HG03442 (cell line): ENCODE results near the gene ERC2.

Experiments
- ATAC-seq: cut with Tn5 transposase; IDR thresholded peaks from one replicate; pipeline ENCODE4 v1.9.1; 2021; ENCODE audit warnings: mild to moderate bottlenecking, moderate library complexity; ENCODE audit not compliant: unreplicated experiment

Gene ERC2

DNA sequence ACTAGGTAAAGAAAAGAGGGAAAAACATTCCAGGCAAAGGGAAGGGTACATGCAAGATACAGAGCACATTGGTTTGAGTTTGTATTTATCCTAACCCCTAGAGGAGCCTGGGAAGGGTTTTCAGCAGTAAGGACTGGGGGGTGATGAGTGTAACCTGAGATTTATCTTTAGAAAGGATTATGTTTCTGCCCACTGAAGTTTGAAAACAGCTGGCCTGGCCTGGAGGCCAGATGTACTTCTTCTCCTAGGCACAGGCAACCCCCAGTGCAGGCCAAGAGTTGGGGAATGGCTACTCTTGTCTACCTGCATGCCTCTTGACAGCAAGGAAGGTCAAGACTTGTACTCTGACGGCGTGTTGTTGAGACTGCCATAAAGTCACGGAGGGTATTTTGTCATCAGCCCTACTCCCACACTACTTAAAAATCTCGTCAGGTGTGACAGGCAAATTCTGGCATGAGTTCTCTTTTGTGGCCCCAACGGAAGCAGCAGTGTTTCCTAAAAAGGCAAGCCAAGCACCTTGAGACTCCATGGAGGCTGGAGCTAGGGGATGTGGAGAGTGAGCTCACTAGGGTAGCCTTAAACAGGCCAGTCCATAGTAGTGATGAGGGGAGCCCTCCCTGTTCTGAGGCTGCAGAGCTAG lies 739.7 kb downstream of the ERC2 start:
- ATAC-seq, result no peak

DNA sequence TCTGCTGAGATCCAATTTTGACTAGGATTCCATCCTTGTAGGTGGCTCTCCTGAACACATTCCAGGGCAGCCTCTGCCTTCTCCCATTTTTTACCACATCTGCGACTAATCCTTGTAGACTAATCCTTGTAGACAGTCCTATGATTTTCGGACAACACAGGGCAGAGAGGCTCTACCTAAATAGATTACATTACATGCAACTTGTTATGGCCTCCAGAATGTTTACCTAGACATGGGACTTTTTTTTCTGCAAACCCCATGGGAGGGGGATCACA lies 741.8 kb downstream of the ERC2 start:
- ATAC-seq, result no peak

DNA sequence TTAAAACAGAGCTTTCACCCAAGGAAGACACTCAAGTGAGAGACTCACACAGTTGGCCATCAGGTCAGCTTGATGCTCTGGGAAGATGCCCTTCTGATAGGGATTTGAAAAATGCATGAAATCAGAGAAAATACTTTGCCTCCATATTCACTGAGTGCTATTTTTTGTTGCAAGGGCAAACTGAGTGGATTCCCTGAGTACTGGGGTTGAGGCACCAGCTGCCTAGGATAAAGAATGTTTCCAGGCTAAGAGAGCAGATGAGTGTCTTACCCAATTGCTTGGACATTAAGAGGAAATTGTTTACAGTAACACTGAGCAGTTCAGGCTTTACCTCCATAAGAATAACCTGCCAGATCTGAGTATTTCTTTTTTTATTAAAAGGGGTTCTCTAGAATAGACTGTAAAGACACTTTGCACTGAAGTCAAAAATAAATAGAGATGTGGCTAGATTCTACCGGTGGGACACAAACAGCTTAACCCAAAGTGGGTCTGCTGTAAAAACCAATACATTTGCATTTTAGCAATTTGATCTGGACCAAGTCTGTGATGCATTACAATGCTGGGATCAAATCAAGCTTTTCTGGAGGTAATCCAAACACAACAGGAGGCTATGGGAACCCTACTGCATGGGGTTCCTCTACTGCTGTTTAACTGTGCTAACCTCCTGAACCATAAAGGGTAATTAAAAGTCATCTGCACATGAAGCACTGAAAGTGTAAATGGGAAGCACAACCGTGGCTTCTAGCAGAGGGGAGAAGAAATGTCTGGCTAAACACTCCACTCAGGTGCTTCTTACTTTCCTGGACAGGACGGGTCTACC lies 742.4 kb downstream of the ERC2 start:
- ATAC-seq, result no peak

DNA sequence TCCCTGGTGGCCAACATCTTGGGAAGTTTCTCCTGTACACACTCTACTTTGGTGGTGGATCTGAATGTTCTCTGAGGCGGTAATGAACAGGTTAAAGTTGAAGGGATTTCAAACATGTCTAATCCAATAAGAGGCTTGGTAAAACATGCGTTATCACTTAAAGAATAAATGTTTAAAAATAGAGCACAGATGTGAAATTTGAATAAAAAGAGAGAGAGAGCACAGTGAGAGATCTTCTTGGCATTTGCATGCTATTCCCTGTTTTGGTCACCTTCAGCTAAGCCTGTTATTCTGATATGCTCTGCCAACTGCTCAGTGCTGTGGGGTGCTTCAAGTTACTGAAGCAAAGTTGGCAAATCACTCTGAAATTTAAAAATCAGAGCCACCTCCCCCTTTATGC lies 743.4 kb downstream of the ERC2 start:
- ATAC-seq, result peak; percentile 79

DNA sequence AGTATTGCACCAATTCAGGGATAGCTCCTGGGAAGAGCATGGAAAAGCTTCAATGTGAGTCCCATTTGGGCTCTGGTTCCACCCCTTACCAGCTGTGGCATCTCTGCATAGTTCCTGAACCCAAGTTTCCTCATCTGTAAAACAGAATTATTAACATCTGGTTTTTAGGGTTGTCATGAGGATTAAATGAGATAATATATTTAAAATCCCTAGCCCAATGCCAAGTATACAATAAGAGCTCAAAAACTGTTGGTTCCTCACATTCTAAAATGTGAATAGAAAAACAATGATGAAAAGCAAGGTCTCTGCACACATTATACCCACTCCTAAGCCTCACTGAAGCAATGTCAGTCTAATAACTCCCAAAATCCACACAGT lies 743.9 kb downstream of the ERC2 start:
- ATAC-seq, result no peak

DNA sequence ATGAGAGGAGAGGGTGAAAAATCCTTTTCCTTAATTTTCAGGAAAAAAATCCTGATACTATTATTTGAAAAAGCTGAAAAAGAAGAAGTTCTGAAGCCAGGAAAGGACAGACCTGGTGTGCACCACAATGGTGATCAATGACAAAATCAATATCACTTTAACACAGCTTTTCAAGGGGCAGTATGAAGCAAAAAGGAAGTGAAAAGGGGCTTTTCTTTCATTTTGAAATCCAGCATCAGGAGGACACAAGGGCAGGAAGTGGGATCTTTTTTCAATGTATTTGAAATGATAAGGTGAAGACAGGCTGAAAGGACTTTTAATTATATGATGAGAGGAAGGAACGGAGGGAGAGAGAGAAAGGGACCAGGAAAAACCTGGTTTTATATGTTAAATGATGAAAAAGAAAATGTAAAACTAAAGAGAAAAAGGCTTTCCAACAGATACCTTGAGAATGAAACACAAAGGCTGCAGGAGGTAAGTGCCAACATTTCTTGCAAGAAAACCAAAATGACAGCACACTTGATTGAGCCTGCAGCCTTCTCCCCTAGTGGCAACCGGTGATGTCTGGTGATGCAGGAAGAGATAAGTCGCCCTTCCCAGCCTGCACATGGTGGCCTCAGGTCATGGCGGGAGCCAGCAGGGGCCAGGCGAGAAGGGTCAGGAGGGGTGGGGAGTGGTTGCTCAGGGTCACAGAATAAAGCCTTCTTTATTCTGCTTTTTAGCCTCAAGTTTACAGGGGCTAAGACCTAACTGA lies 744.4 kb downstream of the ERC2 start:
- no peak for ATAC-seq

DNA sequence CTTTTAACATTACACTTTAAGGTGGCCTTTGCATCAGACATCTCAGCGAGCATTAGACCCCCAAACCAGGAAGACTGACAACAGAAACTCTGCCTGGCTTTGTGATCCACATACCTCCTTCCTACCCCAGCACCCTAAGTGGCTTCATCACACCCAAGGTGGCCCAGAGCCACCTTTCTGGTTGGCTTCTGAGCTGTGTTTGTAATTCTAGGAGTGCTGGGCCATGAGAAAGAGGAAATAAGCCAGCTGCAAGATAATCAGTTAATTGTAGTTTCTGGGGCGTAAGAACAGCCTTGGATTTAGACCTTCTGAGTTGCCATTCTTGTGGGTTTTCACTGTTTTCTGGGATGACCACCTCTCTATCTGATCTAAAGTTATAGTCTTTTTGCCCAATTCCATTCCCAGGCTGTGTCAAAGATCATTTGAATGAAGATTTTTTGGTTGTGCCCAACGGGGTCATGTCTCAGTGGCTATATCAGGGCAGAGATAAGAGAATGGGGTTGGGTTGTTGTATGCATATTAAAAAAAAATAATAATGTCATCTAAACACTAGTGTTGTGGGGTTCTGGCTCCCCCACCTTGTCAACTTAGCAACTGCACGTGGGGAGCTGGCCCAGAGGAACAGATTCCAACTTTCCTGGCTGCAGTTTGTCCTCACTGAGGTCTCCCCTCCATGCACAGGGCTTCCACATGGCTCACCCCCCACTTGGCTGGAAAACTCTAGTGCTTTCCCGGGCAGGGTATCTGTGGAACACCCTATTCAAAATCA lies 746.4 kb downstream of the ERC2 start:
- ATAC-seq, result no peak

DNA sequence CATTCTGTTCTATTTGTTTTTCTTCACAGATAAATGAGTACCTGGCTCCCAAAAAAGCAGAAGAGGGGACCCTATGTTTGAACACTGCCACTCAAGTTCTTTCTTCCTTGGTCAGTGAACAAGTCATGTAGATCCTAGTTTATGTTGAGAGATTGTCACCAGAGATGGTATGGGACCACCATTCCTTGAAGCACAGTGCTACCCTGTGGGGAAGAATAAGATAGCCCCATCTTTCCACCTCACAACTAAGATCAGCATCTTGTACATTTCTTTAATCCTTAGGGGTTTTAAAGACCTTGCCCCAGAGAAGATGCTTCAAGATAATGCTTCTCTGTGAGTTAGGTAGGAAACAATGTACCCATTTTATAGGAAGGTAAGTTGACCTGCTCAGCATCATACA lies 747.7 kb downstream of the ERC2 start:
- no peak for ATAC-seq

DNA sequence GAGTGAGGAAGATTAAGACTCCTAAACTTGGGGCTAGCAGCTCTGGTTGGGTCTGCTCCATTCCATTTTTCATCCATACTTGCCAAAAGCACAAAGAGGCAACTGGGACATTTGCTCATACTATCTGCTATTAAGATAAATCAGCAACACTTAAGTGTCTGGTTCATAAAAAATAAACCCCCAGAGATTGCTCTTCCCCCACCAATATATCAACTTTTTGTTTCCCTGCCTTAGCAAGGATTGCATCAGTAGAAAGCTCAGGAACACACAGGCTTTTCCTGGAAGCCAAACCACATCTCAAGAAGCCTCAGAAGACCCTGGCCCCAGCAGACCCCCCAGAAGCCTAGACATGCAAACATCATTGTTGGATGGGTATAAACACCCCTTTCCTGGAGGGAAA lies 748.8 kb downstream of the ERC2 start:
- no peak for ATAC-seq

DNA sequence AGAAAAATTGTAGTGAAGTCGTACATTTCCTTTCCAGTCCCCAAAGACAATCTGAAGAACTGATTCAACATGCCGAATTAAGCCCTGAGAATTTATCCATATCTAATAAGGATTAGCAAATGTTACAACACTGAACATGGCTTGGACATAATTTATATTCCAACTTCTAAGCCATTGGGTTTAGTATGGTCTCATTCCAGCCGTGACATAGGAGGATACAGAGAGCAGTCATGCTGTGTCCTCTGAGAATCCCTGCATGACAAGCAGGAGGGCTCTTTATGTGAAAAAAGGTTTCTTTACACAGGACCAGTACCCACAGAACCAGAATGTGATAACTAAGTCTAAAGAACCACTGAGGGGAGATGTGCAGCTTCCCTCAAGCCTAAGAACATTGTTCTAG lies 749.3 kb downstream of the ERC2 start:
- no peak for ATAC-seq

DNA sequence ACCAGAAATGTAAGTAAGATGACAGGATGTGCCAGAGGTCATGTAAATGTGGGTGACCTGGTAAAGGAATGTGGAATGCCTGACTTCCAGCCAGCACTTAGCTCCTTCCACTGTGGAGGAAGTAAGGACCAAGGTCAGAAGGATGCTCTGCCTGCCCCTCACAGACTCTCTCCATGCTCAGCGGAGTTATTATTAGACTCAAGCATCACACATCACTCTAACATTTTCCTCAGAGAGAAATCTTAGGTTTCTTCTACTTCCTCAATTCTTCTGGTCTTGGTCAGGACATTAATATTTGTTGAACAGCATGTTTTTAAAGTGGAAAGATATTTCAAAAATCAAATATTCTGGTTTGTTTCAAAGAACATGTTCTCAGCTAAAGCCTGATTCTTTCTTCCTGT lies 749.7 kb downstream of the ERC2 start:
- ATAC-seq, result no peak

DNA sequence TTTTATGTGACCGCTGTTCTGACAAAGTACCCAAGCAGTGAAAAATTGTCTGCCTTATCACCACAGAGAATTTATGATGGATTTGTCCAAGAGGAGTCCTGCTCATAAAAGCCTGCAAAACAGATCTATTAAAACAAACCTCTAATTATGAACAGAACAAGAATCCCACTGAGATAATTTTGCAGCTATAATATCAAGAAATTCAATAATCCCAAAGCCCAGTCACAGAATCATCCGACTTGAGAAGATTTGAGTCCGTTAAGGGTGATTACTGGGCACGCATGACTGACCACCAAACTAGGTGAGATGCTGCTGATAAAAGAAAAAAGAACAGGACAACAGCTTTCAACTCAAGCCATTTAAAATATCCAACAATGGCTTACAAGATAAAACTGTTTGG lies 750.2 kb downstream of the ERC2 start:
- ATAC-seq, result no peak

DNA sequence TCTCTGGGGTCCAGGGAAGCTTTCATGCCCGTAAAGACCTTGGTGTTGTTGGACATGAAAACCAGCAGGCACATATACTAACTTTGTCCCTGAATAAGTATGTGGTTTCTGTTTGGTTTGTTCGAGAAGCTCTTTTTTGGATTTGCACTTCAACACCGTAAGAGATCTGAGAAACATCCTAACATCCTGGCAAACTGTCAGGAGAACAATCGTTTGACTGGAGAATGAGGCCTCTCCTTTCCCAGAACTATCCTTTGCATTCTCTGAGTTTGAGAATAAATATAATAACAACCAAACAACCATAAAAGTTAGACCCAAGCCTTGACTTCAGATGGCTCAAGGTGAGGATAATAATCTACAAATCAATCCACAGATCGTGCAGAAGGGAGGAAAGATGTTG lies 750.8 kb downstream of the ERC2 start:
- no peak for ATAC-seq

DNA sequence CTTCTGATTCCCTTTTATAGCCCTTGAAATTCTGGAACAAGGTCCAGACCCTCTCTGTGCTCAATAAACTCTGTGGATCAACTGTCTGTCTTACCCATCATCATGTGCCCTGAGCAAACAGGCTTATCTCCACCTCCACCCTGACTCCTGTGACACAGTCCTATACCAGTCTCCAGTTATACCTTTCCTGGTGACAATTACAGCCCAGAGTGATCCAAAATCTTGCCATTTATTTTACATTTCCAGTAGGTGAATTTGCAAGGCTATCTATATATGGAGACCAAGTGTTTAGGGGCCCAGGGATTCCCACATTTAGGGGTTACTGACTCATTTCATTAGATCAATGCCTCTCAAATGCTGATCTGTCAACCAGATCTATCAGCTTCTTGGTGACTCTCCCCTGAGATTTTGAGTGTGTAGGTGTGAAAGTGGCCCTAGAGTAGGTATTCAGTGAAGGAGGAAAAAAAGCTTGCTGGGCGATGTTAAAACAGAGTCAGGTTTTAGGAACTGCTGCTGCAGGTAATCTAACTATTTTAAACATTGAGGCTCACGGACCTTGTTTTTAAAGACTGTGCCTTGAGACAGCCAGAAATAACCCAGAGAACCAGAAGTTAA lies 751.5 kb downstream of the ERC2 start:
- ATAC-seq, result peak; percentile 55

DNA sequence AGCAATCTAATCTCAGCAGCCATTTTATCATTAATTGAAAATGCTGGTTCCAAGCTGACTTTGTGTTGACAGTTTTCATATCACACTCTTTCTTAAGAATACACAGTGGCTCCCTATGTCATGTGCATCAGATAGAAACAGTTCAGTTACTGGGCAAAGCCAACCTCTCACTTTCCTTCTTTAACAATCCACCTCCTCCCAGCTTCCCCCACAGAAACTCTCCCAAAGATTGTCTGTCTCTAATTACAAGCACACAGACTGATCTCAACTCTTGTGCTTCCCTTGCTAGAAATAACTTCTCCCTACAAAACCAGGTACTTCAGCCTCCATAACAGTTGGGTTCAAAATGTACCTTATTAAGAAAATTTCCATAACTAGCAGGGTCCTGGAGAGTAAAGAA lies 752.2 kb downstream of the ERC2 start:
- no peak for ATAC-seq

DNA sequence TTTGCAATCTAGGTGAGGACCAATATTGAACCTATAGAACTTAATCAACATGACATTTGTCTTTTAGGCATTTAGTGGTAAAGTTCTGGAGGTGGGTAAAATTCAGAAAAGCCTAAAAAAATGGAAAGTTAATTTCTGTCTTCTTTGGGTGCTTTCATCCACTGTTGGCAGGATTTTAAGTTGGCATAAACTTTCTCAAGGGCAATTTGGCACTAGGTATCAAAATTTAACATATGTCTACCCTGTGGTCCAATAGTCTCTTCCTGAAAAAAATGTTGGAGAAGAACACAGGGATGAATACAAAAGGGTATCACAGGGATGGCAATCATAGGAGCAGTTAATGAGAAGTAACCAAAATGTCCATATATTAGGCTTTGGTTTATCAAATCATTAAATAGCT lies 754.2 kb downstream of the ERC2 start:
- no peak for ATAC-seq

DNA sequence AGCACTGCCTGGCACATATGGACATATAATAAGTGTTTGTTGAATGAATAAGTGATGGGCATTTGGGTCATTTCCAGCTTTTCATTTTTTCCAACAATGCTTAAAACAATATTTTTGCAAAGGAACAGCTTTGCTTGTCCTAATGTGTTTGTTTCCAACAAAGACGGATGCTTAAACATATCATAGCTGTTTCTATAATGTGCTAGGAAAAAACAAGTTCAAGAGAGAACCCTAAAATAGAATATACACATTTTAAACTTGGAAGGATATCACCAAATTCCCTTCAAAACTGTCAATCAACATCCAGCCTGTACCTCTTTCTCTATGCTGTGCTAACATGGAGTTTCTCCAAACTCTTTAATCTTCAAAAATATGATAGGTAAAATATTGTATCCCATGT lies 756.6 kb downstream of the ERC2 start:
- no peak for ATAC-seq

DNA sequence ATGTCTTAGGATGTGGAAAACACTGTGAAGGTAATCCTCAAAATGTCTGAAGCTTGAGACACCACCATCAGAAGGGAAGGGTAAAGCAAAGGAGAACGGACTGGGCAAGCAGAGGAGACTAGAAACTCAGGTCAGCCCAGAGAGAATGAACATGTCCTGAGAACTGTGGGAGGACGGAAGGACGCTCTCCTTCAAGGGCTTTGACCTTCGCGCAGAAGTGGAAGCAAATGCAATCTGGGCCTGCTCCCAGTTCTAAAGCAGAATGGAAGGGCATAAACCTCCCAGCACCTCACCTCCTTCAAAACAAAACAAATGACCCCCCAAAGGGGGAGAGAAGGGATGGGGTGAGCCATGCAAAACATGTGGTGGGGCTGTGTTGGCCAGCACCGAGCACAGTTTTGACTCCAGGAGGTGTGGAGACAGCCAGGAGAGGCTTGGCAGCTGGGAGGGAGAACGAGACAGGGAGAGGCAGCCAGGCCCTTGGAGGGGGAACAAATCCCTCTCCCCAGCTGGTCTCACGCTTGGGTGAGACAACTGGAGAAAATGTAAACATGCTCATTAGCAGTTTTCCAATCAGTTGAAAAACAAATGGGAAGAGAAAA lies 758.8 kb downstream of the ERC2 start:
- no peak for ATAC-seq

DNA sequence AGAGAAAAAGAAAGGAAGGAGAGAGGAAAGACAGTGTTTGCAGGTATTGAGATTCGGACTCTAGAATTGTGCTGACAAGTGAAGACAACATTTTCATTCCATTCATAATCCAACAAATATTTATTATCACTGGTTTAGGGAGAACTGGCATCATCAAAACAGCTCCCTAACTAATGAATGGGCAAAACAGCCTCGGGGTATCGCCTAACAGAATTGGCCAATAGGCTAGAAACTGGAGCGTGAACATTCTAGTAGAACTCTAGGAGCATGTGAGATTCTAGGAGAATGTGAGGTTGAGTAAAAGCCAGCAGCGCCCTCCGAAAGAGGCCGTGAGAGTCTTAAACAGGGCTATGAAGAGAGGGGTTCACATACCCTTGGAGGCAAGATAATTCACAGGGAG lies 759.3 kb downstream of the ERC2 start:
- no peak for ATAC-seq

DNA sequence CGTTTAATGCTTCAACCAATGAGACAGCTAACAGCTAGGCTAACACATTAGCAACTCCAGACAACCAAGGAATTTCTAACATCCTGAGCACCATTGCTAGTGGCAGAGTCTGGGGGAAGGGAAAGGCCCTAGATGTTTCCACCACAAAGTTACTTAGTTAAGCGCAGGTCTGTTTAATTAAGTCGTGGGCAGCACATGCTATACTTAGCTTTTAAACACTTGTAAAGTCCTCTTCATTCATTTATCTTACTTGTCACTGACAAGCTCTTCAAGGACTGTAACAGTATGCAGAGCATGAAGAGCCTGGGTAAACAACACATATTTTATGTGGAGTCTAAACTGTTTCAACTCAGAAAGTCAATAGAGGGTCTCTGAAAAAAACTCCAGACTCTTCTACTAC lies 760.0 kb downstream of the ERC2 start:
- ATAC-seq, result no peak

DNA sequence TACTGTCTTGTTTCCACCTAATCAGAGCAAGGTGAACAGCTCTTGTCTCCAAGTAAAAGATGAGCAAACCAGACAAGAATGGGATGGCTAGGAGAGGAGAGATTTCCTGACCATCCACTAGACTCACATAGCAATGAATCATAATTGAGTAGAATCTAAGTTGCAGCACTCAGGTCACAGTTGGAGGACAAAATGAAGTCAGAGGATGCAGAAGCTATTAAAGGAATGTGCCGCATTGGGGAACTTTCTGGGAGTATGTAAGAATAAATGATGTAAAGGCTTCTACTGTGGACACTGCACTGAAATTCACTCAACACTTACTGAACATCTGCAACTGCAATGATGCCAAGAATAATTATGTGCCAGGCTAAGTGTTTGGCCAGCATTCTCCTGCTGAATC lies 763.7 kb downstream of the ERC2 start:
- ATAC-seq, result no peak
